Adrenal gland (tissue), 12 donors: ENCODE results near the gene COQ4. TPM values are rescaled to one million over a fixed set of nuclear protein-coding genes. Genes with fewer than 3 reads are reported as not detected.

Experiments used
- DNase-seq, 7 donors: peaks; one replicate each; pipeline ENCODE4 v3.0.0-alpha.2; 2019 to 2020
- H3K27ac ChIP-seq, 5 donors: fragments of 200-600 bp; sonication (generic) in 4 of 5; 1 replicate in 3 of 5; 2 replicates in 2 of 5; pipeline versions ENCODE4 v1.5.1 to v1.8.0; 2016 to 2020; ENCODE audit warnings: mild to moderate bottlenecking in 1 of 5
- H3K27me3 ChIP-seq: fragments of 200-600 bp; 2 replicates; pipeline ENCODE4 v1.8.0; 2021
- H3K36me3 ChIP-seq, 2 donors: fragments of 200-600 bp; replicated peaks in 1 of 2; 1 replicate in 1 of 2; 2 replicates in 1 of 2; pipeline versions ENCODE4 v1.5.1 to v1.8.0; 2018 to 2022
- H3K4me1 ChIP-seq, 2 donors: fragments of 200-600 bp; replicated peaks in 1 of 2; 1 replicate in 1 of 2; 2 replicates in 1 of 2; pipeline versions ENCODE4 v1.5.1 to v1.8.0; 2018 to 2021
- H3K4me3 ChIP-seq, 4 donors: fragments of 200-600 bp; sonication (generic) in 3 of 4; one replicate each; pipeline ENCODE4 v1.5.1; 2016 to 2018
- H3K9me3 ChIP-seq, 3 donors: fragments of 200-600 bp; sonication (generic) in 1 of 3; replicated peaks in 1 of 3; 1 replicate in 2 of 3; 2 replicates in 1 of 3; pipeline versions ENCODE4 v1.5.1 to v1.8.0; 2016 to 2021
- CTCF ChIP-seq, 6 experiments: fragments of 450-650 bp in 4 of 6; fragments of 200-600 bp in 2 of 6; sonication (generic) in 1 of 6; IDR thresholded peaks; 1 replicate in 5 of 6; 2 replicates in 1 of 6; pipeline versions ENCODE4 v1.5.1 to v1.8.0; 2016 to 2021; ENCODE audit warnings: antibody characterized with exemption in 6 of 6, mild to moderate bottlenecking in 2 of 6, moderate library complexity in 1 of 6
- POLR2A ChIP-seq, 2 donors: fragments of 450-650 bp; IDR thresholded peaks; one replicate each; pipeline ENCODE4 v1.6.1; 2017; ENCODE audit warnings: antibody characterized with exemption in 2 of 2, mild to moderate bottlenecking in 2 of 2, moderate library complexity in 1 of 2
- WGBS, 4 donors: extraction: QIAGEN DNeasy Blood & Tissue Kit in 2 of 4; methylation state at CpG; one replicate each; pipeline versions ENCODE4 v1.1.5 to v1.1.7; 2013 to 2017; 5-methylcytosine and 5-hydroxymethylcytosine counted together
- intact Hi-C, 2 donors: fragments of 100-400 bp; cut with DNase I; formaldehyde crosslinking; loops; one replicate each; pipeline versions ENCODE4 v1.14.1 to v1.15.0; 2022 to 2023
- polyA plus RNA-seq, 3 donors: library from polyadenylated mRNA; stranded (reverse); fragments of 200-250 nt in 2 of 3; fragments of 350-450 nt in 1 of 3; fragmentation: Illumina TruSeq in 1 of 3; extraction: RNeasy Lipid Tissue Mini Kit (QIAGEN cat#74804) in 1 of 3; gene quantifications; one replicate each; pipeline ENCODE4 v1.2.3, GENCODE V29; 2013 to 2014
- total RNA-seq, 9 donors: library from RNA; depleted of rRNA in 4 of 9; stranded (reverse); fragments of >200 nt in 4 of 9; fragments of 120-200 nt in 1 of 9; fragmentation: NEBNext Ultra II Directional in 1 of 9; extraction: Animal tissue kit (Norgen Biotek cat#: 25700) in 1 of 9; gene quantifications; one replicate each; pipeline versions ENCODE4 v1.1.0 to v1.2.4, GENCODE V29; 2013 to 2023
- donor health status: healthy with polysubstance abuse.
- donor health status: Bipolar disorder and iron deficiency.
- donor health status: DM: yes; HTN: yes; CAD: no.
- donor health status: DM: no; HTN: no; CAD: no.
- donor health status: DM: no; HTN: no; CAD: no.
- donor health status: DM: yes; HTN: yes; CAD: no.

Gene COQ4
- total and polyA plus RNA-seq, 12 donors: 35.8 to 111 (median 71.0) TPM

DNA sequence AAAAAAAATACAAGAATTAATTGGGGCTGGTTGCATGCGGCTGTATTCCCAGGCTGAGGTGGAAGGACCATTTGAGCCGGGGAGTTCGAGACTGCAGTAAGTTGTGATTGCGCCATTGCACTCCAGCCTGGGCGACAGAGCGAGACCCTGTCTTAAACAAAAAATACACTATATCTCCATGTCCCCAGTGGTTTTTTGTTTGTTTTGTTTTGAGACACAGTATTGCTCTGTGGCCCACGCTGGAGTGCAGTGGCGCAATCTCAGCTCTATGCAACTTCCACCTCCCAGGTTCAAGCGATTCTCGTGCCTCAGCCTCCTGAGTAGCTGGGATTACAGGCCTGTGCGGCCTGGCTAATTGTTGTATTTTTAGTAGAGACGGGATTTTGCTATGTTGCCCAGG, 1.2 kb downstream of the COQ4 start:
- intact Hi-C loops: no loop called here
- WGBS, 4 donors: 75 to 80% (median 79%) methylated on average over 12 of the region's 12 CpGs
- peaks cover 0 to 40% of the 10 kb centered on the region in 2 donors for H3K36me3 ChIP-seq
- H3K9me3 ChIP-seq: no peaks in the 10 kb centered on the region
- TF ChIP-seq CTCF (IDR thresholded peaks at IDR 0.05) (no peak), POLR2A (IDR thresholded peaks at IDR 0.05) (no peak)
- H3K4me1 ChIP-seq: peaks cover 17 to 22% of the 10 kb centered on the region in 2 donors
- peak overlapping the region in 1 of 5 donors; percentile 19 for H3K27ac ChIP-seq
- DNase-seq: no peak
- H3K4me3 ChIP-seq: peak overlapping the region in 1 of 4 donors; percentile 74
- no peaks in the 10 kb centered on the region for H3K27me3 ChIP-seq

DNA sequence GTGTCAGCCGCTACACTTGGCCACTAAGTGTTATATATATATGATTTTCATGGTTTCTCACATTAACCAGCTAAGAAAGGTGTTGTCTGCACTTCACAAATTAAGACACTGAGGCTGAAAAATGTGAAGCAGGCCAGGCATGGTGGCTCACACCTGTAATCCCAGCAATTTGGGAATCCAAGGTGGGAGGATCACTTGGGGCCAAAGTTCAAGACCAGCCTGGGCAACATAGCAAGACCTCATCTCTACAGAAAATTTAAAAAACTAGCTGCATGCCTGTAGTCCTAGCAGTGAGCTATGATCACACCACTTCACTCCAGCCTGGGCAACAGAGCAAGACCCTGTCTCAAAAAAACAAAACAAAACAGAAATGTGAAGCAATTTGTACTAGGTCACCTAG, 1.8 kb downstream of the COQ4 start:
- Histone ChIP-seq H3K27me3 (no peaks in the 10 kb centered on the region), H3K4me3 (no peak overlapping the region), H3K36me3 (peaks cover 0 to 40% of the 10 kb centered on the region in 2 donors), H3K9me3 (no peaks in the 10 kb centered on the region), H3K27ac (no peak overlapping the region), H3K4me1 (peaks cover 20 to 27% of the 10 kb centered on the region in 2 donors)
- DNase-seq: no peak
- TF ChIP-seq CTCF (IDR thresholded peaks at IDR 0.05) (no peak), POLR2A (IDR thresholded peaks at IDR 0.05) (no peak)
- WGBS, 4 donors: 80 to 100% (median 95%) methylated on average over 1 of the region's 1 CpG
- intact Hi-C loops: no loop called here

GRCh38 chr9:128325629-128326028, 3.0 kb downstream of the COQ4 start:
- H3K4me1 ChIP-seq: peaks cover 22 to 27% of the 10 kb centered on the region in 2 donors
- H3K4me3 ChIP-seq: no peak overlapping the region
- WGBS, 4 donors: 82 to 92% (median 86%) methylated on average over 10 to 13 of the region's 13 CpGs
- intact Hi-C loops: no loop called here
- H3K27ac ChIP-seq: no peak overlapping the region
- DNase-seq: no peak
- no peak for TF ChIP-seq CTCF (IDR thresholded peaks at IDR 0.05)
- TF ChIP-seq POLR2A (IDR thresholded peaks at IDR 0.05): no peak
- peaks cover 0 to 40% of the 10 kb centered on the region in 2 donors for H3K36me3 ChIP-seq
- no peaks in the 10 kb centered on the region for H3K9me3 ChIP-seq
- H3K27me3 ChIP-seq: no peaks in the 10 kb centered on the region

- Histone ChIP-seq H3K36me3 (peaks cover 0 to 10% of the 10 kb centered on the region in 2 donors), H3K27me3 (no peaks in the 10 kb centered on the region), H3K9me3 (no peaks in the 10 kb centered on the region), H3K27ac (no peak overlapping the region), H3K4me1 (peaks cover 5% of the 10 kb centered on the region in 2 donors), H3K4me3 (no peak overlapping the region)
- no peak for TF ChIP-seq CTCF (IDR thresholded peaks at IDR 0.05)
- intact Hi-C loops: no loop called here
- WGBS, 4 donors: 67 to 74% (median 72%) methylated on average over 3 to 11 of the region's 11 CpGs
- DNase-seq: no peak
Observed at GRCh38 chr9:128333451-128333869, 10.8 kb downstream of the COQ4 start.
